GM15510 (cell line): Measurements from ENCODE around the gene ZFX.

Experiments used
- POLR2A ChIP-seq: IDR thresholded peaks from 3 replicates; pipeline ENCODE4 v1.6.1; 2011; ENCODE audit warnings: borderline replicate concordance; ENCODE audit not compliant: insufficient read length; ENCODE audit errors: extremely low read depth

The ZFX gene

GRCh38 chrX:24215272-24215671 lies 65.7 kb downstream of the ZFX start:
- no peak for TF ChIP-seq POLR2A

GRCh38 chrX:24216037-24216436 lies 66.5 kb downstream of the ZFX start:
- no peak for TF ChIP-seq POLR2A

- TF ChIP-seq POLR2A, result no peak
Measured at GRCh38 chrX:24216827-24217226, 67.3 kb downstream of the ZFX start.

- no peak for TF ChIP-seq POLR2A
Measured at GRCh38 chrX:24219320-24219719, 69.8 kb downstream of the ZFX start.

GRCh38 chrX:24221872-24222271 lies 72.3 kb downstream of the ZFX start:
- TF ChIP-seq POLR2A, result no peak

GRCh38 chrX:24225265-24225664 lies 75.7 kb downstream of the ZFX start:
- TF ChIP-seq POLR2A, result no peak

- no peak for TF ChIP-seq POLR2A
Measured at GRCh38 chrX:24226176-24226575, 76.6 kb downstream of the ZFX start.

GRCh38 chrX:24228596-24228995 lies 79.1 kb downstream of the ZFX start:
- TF ChIP-seq POLR2A, result no peak

- no peak for TF ChIP-seq POLR2A
Measured at GRCh38 chrX:24229400-24229879, 79.9 kb downstream of the ZFX start.

- no peak for TF ChIP-seq POLR2A
Measured at GRCh38 chrX:24229976-24230375, 80.4 kb downstream of the ZFX start.

- no peak for TF ChIP-seq POLR2A
Measured at GRCh38 chrX:24231131-24231540, 81.6 kb downstream of the ZFX start.

GRCh38 chrX:24231641-24232179 lies 82.2 kb downstream of the ZFX start:
- TF ChIP-seq POLR2A, result no peak

- TF ChIP-seq POLR2A, result no peak
Measured at GRCh38 chrX:24232796-24233195, 83.3 kb downstream of the ZFX start.

GRCh38 chrX:24235084-24235710 lies 85.7 kb downstream of the ZFX start:
- TF ChIP-seq POLR2A, result no peak

- no peak for TF ChIP-seq POLR2A
Measured at GRCh38 chrX:24241822-24242648, 92.5 kb downstream of the ZFX start.

GRCh38 chrX:24242649-24243175 lies 93.2 kb downstream of the ZFX start:
- TF ChIP-seq POLR2A, result no peak

GRCh38 chrX:24243188-24243587 lies 93.7 kb downstream of the ZFX start:
- TF ChIP-seq POLR2A, result no peak

GRCh38 chrX:24243692-24244091 lies 94.2 kb downstream of the ZFX start:
- no peak for TF ChIP-seq POLR2A
